Endothelial cell of umbilical vein (primary cell): ENCODE measurements around the gene MAGI3.

Experiments
- CTCF ChIP-seq, 2 donors: IDR thresholded peaks; 1 replicate in 1 of 2; 2 replicates in 1 of 2; pipeline ENCODE4 v1.5.1; 2011; ENCODE audit warnings: low read length in 2 of 2, mild to moderate bottlenecking in 2 of 2, moderate library complexity in 2 of 2, control low read depth in 1 of 2, inconsistent platforms in 1 of 2, low read depth in 1 of 2; ENCODE audit not compliant: insufficient read depth in 1 of 2; ENCODE audit errors: extremely low read depth in 1 of 2
- EZH2 ChIP-seq: IDR thresholded peaks from 2 replicates; pipeline ENCODE4 v1.6.1; 2012; ENCODE audit warnings: borderline replicate concordance, low read depth, mild to moderate bottlenecking, moderate library complexity, low read length, inconsistent platforms; ENCODE audit not compliant: severe bottlenecking
- JUN ChIP-seq: IDR thresholded peaks from 2 replicates; pipeline ENCODE4 v1.6.1; 2011; ENCODE audit warnings: borderline replicate concordance, low read depth; ENCODE audit not compliant: insufficient read length, insufficient read depth
- MYC ChIP-seq: IDR thresholded peaks from one replicate; pipeline ENCODE4 v1.6.1; 2011; ENCODE audit warnings: mild to moderate bottlenecking, low read depth, low read length
- POLR2A ChIP-seq: IDR thresholded peaks from 2 replicates; pipeline ENCODE4 v1.6.1; 2012; ENCODE audit warnings: low read depth, mild to moderate bottlenecking, control low read depth, low read length

DNA sequence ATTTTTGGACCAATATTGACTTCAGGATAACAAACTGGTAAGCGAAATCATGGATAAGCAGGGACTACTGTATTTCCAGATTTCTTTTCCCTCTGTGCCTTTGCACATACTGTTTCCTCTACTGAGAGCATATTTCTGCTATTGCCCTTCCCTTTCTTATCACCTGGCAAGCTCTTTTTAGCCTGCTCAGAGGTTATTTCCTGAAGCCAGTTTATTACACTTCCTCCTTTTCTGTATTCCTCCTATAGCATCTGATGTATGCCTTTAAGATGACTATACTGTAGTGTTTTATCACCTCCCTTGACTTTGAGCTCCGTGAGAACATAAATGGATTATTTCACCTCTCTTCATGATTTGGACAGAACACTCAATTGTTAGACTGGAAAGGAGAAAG lies 49.0 kb downstream of the MAGI3 start:
- no peak for TF ChIP-seq POLR2A
- TF ChIP-seq CTCF (IDR thresholded peaks at IDR 0.05; ENCODE audit: extremely low read depth in 1 of 2, insufficient read depth in 1 of 2, low read depth in 1 of 2, low read length in 2 of 2): no peak
- TF ChIP-seq EZH2: no peak
- no peak for TF ChIP-seq JUN
- TF ChIP-seq MYC: no peak
